ENCODE measurements around the gene LRRC36.

DNA sequence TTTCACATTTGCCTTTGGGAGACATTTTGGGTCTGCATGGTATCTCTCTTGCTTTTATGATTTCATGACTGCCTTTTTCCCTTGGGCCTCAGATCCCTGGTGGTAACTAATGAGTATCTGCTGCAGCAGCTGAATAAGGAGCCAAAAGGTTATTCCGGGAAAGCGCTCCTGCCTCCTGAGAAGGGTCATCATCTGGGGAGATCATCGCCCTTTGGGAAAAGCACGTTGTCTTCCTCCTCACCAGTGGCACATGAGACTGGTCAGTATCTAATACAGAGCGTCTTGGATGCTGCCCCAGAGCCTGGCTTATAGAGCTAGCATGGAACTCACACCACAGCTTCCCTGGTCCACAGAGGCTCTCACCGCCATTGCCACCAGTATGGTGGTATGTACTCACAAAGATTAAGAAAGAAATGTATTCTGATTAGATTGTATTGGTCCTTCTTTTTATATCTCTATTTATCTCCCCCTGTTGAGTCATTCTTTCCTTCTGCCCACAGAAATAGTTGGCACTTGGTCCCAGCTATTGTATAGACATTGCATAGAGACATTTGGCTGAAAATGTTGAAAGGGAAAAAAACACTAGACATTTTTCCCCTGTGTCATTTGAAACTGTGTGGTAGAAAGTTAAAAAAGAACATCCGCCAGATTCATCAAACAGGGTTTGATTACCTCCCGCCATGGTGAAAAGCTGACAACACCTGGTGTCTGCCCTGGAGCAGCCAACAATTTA lies 58.3 kb downstream of the LRRC36 start:
- TF ChIP-seq, protein P1, sequence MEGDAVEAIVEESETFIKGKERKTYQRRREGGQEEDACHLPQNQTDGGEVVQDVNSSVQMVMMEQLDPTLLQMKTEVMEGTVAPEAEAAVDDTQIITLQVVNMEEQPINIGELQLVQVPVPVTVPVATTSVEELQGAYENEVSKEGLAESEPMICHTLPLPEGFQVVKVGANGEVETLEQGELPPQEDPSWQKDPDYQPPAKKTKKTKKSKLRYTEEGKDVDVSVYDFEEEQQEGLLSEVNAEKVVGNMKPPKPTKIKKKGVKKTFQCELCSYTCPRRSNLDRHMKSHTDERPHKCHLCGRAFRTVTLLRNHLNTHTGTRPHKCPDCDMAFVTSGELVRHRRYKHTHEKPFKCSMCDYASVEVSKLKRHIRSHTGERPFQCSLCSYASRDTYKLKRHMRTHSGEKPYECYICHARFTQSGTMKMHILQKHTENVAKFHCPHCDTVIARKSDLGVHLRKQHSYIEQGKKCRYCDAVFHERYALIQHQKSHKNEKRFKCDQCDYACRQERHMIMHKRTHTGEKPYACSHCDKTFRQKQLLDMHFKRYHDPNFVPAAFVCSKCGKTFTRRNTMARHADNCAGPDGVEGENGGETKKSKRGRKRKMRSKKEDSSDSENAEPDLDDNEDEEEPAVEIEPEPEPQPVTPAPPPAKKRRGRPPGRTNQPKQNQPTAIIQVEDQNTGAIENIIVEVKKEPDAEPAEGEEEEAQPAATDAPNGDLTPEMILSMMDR (IDR thresholded peaks at IDR 0.05), result no peak
- TF ChIP-seq EP300 (IDR thresholded peaks at IDR 0.05), result no peak

Data from tibial nerve (tissue), 4 donors.